Measurements from ENCODE around the gene OR10AD1.
"Not testable (repeated sequence)": the region's sequence is repeated elsewhere in the genome, so short reads cannot be mapped to it uniquely, and the experiment has no call there.

Gene OR10AD1

DNA sequence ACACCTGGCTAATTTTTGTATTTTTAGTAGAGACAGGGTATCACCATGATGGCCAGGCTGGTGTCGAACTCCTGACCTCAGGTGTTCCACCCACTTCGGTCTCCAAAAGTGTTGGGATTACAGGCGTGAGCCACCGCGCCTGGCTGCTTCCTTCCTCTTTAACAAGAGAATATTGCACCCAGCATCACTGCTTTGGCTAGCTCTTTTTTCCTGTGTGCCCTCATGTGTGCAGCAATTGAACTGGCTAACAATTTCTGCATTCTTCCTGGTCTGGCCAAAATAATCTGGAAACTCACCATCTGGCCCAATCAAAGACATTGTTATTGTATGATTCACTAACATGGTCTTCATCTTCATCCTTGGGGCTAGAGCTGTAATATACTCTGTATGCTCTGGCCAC is 43.0 kb downstream of the OR10AD1 start:
- no peak for DNase-seq (ENCODE audit: low read depth)

DNA sequence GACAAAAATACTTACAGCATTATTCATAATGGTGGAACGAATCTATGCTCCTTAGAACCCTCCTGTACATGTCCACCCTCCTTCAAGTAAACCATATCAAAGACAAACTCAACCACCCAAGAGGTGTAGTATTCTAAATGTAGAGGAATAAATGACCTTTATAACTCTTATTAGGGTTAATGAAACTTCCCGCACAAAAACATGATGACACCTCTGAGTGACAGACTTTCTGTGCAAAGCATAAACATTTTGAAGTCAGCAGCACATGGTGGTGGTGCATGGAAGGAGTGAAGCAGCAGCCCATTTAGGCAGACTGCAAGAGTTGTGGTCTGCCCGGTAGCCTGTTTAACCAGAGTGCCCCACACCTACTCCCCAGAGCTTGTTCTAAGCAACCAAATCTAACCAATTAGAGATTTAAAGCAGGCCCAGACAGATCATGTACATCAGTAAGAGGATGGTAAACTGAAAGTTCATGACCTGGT is 45.2 kb downstream of the OR10AD1 start:
- no peak for DNase-seq (ENCODE audit: low read depth)

DNA sequence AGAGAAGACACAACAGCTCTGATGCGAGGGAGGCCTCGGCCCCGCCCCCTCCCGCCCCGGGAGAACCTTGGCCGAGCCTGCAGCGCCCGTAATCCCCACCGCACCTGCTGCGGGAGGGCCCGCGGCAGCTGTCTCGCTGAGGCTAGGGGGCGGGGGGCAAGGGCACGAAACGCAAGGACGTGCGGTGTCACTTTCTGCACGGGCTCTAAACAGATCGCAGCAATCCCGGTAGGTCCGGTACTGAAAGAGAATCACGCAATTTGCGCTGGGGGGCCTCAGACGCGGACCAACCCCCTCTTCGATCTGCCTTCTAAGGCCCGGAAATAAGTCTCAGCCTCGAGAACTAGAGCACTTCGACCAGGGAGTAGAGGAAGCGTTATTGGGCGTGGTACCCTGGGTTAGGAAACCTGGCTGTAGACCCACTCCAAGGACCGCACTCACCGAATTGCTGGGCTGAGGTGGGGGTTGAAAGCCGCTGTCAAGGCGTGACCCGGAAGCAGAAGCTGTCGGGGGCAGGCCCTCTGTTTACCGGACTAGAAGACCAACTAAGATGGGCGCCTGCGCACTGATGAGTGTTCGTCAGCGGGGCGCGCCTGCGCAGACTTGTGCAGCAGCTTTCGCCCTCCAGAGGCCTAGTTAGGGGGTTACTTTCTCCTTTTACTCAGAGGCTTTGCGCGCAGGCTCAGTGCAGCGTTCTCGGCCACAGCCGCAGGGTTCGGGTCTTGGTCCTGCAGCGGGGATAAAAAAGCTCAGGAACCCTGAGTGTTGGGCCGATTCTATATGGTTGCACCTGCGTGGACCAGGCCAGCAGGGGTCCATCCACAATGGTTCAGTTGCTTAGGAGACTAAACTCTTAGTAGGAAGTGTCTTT is 45.8 kb downstream of the OR10AD1 start, which contains the start of gene ASB8:
Gene ASB8, minus strand, starts transcription at position 498 of the 871 bp plus-strand sequence. CDS start 4,019 bp downstream, outside the sequence.
- peak; percentile 78 for DNase-seq (ENCODE audit: low read depth)

DNA sequence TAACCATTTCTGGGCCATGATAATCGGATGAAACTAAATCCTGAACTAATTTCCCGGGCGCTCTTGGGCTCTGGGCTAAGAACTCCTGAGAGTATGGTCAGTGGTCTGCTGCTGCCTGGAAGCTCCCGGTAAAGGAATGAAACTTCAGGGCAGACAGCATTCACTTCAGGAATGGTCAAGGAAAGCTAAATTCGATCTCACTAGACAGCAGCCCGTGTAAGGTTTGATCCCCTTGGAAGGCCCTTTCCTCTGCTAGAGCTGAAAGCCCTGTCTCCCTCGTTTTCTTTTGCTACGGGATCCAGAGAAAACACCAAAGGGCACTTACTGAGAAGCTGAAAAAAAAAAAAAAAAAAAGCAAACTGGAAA is 46.5 kb downstream of the OR10AD1 start:
- no peak for DNase-seq (ENCODE audit: low read depth)

DNA sequence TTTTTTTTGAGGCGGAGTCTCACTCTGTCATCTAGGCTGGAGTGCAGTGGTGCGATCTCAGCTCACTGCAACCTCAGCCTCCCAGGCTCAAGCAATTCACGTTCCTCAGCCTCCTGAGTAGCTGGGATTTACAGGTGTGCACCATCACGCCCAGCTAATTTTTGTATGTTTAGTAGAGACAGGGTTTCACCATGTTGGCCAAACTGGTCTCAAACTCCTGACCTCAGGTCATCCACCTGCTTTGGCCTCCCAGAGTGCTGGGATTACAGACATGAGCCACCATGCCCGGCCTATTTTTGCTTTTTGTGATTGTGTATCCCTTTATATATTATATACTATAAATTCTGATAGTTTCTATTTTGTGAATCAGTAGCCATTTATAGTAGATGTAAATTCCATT is 47.3 kb downstream of the OR10AD1 start:
- DNase-seq (ENCODE audit: low read depth), result not testable (repeated sequence)

Measured in GM04503 (cell line).